GM18526 (cell line): ENCODE data around the gene STAG3.

ENCODE experiments used
- POLR2A ChIP-seq: IDR thresholded peaks from 3 replicates; pipeline ENCODE4 v1.6.1; 2011; ENCODE audit not compliant: insufficient read length; ENCODE audit errors: extremely low read depth

Gene STAG3

GRCh38 chr7:100153708-100154535 lies 23.8 kb upstream of the STAG3 start:
- no peak for TF ChIP-seq POLR2A

GRCh38 chr7:100154651-100155491 lies 22.8 kb upstream of the STAG3 start:
- no peak for TF ChIP-seq POLR2A

DNA sequence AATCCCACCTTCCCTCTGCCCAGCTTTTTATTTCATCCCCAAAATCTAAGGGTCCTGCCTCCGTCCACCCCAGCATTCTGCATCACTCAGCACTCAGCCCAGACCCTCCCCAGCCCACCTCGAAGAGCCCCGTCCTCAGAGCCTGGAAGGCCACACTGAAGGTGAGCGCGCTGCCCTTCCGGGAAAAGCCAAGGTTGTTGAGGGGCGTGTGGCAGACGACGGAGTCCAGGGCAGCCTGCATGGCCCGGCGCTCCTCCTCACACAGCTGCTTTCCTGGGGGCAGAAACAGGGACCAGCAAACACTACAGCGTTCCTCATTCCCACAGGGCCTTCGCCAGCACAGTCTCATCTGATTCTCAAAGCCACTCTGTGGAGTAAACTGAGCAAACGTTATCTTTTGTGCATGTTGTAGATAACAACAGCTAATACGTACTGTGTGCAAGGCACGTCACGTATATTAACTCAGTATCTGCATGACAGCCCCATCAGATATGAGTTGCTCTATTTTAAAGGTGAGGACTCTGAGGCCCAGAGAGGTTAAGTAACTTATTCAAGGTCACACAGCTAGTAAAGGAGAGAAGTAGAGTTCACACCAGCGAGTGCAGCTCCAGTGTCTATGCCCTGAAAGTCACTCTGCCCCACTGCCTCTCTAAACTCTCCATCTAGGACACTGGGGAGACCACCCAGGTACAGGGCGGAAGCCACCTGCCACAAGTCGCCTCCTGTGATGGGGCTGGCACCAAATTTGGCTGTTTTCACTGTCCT lies 22.0 kb upstream of the STAG3 start:
- TF ChIP-seq POLR2A = no peak

GRCh38 chr7:100156331-100157068 lies 21.2 kb upstream of the STAG3 start:
- TF ChIP-seq POLR2A = no peak

- TF ChIP-seq POLR2A = no peak
Measured at GRCh38 chr7:100157069-100157333, 20.7 kb upstream of the STAG3 start.

GRCh38 chr7:100157334-100158228 lies 20.1 kb upstream of the STAG3 start:
- no peak for TF ChIP-seq POLR2A

DNA sequence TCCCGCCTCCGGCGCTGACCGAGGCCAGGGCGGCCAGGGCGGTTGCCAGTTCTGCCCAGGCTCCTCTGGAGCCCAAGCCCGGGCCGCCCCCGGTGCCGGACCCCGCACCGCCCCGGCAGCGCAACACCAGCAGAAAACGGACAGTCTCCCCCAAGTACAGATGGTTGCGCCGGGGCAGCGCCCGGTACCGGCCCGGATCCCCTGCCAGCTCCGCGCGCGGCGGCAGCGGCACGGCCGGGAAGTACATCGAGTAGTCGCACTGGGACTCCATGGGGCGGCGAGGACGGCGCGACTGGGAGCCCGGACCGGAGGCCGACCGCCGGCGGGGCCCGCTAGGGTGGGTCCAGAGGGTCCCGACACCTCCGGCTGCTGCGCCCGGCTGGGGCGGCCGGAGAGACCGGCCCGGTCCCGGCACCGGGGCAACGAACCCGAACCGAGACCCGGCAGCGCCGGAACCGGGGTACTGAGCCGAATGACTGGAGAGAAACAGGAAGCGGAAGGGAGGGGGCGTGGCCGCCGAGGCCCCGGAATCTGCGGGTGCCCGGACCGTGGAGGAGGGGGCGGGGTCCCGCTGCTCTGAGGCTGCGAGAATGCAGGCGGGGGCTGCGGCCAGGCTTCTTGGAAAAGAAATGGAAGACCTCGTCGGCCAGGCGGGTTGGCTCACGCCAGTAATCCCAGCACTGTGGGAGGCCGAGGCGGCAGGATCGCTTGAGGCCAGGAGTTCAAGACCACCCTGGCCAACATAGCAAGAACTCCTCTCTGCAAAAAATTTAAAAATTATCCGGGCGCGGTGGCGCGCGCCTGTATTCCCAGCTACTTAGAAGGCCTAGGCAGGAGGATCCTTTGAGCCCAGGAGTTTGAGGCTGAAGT lies 19.3 kb upstream of the STAG3 start, which contains the start of gene TRAPPC14:
TSS of gene TRAPPC14 (minus strand) at position 495 of the 870 bp plus-strand sequence. CDS start at position 271, 224 bp downstream.
- peak; percentile 76 for TF ChIP-seq POLR2A

DNA sequence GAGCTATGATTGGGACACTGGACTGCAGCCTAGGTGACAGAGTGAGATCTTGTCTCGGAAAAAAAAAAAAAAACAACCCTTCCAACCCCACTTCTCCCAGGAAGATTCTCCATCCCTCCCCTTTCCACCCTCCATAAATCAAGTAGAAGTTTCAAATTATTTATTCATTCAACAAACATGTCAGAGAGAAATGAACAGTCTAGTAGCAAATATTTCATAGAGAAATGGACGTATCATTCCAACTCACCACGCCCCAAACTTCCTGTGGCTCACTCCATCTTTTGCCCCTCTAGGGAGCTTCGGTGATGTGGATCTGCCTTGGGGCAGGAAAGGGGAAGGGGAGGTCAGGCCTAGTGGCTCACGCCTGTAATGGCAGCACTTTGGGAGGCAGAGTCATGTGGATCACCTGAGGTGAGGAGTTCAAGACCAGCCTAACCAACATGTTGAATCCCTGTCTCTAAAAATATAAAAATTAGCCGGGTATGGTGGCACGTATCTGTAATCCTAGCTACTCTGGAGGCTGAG lies 18.6 kb upstream of the STAG3 start:
- no peak for TF ChIP-seq POLR2A

DNA sequence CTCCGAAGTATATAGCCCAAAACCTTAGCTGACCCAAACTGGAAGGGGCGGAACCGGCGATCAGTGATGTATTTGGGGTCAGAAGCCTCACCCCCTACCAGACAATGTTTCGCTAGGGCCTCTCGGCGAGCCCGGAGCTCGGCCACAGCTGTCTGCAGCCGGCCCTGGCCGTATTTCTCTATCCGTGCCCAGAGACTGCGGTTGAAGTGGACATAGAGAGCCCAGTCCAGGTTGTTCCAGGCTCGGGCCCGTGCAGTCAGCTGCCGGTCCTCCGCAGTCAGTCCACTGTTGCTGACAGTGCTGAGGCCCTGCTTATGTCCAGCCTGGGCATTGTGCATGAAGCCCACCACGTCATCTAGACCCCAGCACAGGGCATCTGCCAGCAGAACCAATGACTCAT lies 17.7 kb upstream of the STAG3 start:
- no peak for TF ChIP-seq POLR2A

GRCh38 chr7:100163006-100163531 lies 14.6 kb upstream of the STAG3 start:
- TF ChIP-seq POLR2A = no peak

DNA sequence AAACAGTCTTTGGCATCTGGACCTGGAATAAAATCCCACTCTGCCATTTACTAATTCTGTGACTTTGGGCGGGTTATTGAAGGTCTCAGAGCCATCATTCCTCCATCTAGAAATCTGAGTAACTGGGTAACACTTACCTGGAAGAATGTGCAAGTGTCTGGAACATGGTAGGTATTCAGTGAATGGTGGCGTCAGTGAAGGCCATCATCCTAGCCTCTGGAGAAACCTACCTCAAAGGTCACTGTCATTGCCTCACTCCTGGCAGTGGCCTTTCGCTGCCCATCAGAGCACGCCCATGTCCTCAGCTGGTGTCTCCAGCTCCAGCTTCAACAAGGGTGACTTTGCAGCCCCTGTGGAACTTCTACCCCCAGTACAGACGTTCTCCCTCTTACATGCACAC lies 13.8 kb upstream of the STAG3 start:
- TF ChIP-seq POLR2A = no peak

GRCh38 chr7:100166317-100166940 lies 11.3 kb upstream of the STAG3 start:
- TF ChIP-seq POLR2A = no peak
